ENCODE results near the gene FAM107B. TPM values are rescaled to one million over a fixed set of nuclear protein-coding genes. Genes with fewer than 3 reads are reported as not detected.

The FAM107B gene
- total and polyA plus RNA-seq, 2 experiments from 2014 or later: 11.0 to 17.6 TPM

DNA sequence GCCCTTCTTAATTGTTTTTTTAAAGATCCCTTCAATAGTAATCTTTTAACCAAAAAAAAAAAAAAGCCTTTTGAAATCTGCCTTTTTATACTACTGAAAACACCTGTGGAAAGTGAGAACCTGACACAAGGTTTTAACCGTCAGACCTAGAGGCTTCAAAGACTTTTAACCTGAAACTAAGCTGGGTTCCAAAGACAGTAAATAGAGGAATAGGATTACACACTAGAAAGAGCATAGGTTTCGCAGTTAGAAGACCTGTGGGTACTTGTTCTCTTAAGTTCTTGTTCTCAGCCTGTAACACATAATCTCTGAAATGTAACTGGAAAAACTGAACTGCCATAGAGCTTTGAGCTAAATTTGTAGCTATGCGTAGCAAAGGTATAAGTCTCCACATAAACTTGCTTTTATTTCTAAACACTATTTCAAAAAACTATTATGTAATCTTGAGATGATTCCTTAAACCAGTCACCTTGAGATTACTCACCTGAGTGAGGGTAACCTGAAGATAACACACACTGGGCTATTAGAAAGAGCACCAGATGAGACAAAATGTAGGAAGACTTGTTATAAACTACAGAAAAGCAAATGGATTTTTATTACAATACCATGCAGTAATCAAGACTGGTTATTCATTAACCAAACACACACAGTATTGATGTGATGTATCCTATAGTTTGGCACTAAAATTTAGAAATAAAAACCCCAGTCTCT lies 247.4 kb downstream of the FAM107B start (continued):
- TF ChIP-seq, protein P1, sequence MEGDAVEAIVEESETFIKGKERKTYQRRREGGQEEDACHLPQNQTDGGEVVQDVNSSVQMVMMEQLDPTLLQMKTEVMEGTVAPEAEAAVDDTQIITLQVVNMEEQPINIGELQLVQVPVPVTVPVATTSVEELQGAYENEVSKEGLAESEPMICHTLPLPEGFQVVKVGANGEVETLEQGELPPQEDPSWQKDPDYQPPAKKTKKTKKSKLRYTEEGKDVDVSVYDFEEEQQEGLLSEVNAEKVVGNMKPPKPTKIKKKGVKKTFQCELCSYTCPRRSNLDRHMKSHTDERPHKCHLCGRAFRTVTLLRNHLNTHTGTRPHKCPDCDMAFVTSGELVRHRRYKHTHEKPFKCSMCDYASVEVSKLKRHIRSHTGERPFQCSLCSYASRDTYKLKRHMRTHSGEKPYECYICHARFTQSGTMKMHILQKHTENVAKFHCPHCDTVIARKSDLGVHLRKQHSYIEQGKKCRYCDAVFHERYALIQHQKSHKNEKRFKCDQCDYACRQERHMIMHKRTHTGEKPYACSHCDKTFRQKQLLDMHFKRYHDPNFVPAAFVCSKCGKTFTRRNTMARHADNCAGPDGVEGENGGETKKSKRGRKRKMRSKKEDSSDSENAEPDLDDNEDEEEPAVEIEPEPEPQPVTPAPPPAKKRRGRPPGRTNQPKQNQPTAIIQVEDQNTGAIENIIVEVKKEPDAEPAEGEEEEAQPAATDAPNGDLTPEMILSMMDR (conservative IDR thresholded peaks at IDR 0.05; ENCODE audit: low read depth in 2 of 2): no peak
- TF ChIP-seq EZH2phosphoT487 (IDR thresholded peaks at IDR 0.05; ENCODE audit: unreplicated experiment): no peak

DNA sequence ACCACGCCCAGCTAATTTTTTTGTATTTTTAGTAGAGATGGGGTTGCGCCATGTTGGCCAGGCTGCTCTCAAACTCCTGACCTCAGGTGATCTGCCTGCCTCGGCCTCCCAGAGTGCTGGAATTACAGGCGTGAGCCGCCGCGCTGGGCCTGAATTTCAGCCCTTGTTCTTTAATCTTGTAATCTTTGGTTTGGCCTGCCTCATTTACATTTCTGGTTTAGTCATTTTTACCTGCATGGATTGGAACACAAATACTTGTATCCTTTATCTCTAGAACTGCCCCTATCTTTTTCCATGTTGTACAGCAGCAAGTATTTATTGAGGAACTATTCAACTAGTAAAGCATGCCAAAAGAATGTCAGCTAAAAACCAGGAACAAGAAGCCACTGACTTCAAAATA lies 248.4 kb downstream of the FAM107B start:
- no peaks in the 10 kb centered on the region for H3K79me2 ChIP-seq (replicated peaks; ENCODE audit: insufficient read depth)
- H3K36me3 ChIP-seq (ENCODE audit: insufficient read depth): no peaks in the 10 kb centered on the region
- H3K9me2 ChIP-seq (ENCODE audit: insufficient read depth): no peaks in the 10 kb centered on the region
- no peak overlapping the region for H3K4me3 Mint-ChIP-seq
- ATAC-seq: no peak
- H2AFZ ChIP-seq: no peak overlapping the region
- H3K4me3 ChIP-seq: no peak overlapping the region
- no peak overlapping the region for H3K4me2 ChIP-seq
- H3K27me3 ChIP-seq (ENCODE audit: insufficient read depth): no peaks in the 10 kb centered on the region
- H3K27ac Mint-ChIP-seq: no peak overlapping the region
- no peak overlapping the region for H3K27ac ChIP-seq (ENCODE audit: low read depth)
- no peaks in the 10 kb centered on the region for H3F3A ChIP-seq (replicated peaks; ENCODE audit: low read depth)
- TF ChIP-seq EZH2 (IDR thresholded peaks at IDR 0.05; ENCODE audit: low read depth, unreplicated experiment) (no peak), POLR2AphosphoS5 (IDR thresholded peaks at IDR 0.05; ENCODE audit: low read depth) (no peak), CREB1 (CRISPR knock-in tag; IDR thresholded peaks at IDR 0.05; ENCODE audit: low read depth) (no peak), JUNB (IDR thresholded peaks at IDR 0.05; ENCODE audit: unreplicated experiment) (no peak), ZNF331 (CRISPR knock-in tag; IDR thresholded peaks at IDR 0.05; ENCODE audit: low read depth) (no peak), ZNF114 (CRISPR knock-in tag; IDR thresholded peaks at IDR 0.05) (no peak)
- TF ChIP-seq, protein P2, sequence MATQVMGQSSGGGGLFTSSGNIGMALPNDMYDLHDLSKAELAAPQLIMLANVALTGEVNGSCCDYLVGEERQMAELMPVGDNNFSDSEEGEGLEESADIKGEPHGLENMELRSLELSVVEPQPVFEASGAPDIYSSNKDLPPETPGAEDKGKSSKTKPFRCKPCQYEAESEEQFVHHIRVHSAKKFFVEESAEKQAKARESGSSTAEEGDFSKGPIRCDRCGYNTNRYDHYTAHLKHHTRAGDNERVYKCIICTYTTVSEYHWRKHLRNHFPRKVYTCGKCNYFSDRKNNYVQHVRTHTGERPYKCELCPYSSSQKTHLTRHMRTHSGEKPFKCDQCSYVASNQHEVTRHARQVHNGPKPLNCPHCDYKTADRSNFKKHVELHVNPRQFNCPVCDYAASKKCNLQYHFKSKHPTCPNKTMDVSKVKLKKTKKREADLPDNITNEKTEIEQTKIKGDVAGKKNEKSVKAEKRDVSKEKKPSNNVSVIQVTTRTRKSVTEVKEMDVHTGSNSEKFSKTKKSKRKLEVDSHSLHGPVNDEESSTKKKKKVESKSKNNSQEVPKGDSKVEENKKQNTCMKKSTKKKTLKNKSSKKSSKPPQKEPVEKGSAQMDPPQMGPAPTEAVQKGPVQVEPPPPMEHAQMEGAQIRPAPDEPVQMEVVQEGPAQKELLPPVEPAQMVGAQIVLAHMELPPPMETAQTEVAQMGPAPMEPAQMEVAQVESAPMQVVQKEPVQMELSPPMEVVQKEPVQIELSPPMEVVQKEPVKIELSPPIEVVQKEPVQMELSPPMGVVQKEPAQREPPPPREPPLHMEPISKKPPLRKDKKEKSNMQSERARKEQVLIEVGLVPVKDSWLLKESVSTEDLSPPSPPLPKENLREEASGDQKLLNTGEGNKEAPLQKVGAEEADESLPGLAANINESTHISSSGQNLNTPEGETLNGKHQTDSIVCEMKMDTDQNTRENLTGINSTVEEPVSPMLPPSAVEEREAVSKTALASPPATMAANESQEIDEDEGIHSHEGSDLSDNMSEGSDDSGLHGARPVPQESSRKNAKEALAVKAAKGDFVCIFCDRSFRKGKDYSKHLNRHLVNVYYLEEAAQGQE (IDR thresholded peaks at IDR 0.05; ENCODE audit: unreplicated experiment): no peak
- TF ChIP-seq, protein P1 (conservative IDR thresholded peaks at IDR 0.05; ENCODE audit: low read depth in 2 of 2): no peak
- H3K27me3 Mint-ChIP-seq (ENCODE audit: insufficient read depth, low read depth, poor library complexity): peaks cover 2% of the 10 kb centered on the region
- H3K9me3 Mint-ChIP-seq: no peaks in the 10 kb centered on the region
- no peaks in the 10 kb centered on the region for H3K4me1 ChIP-seq (ENCODE audit: insufficient read depth)
- H3K36me3 Mint-ChIP-seq (ENCODE audit: low read depth): no peaks in the 10 kb centered on the region; the same call in 2 of the 3 replicates
- no peak for DNase-seq (ENCODE audit: low spot score)
- no peaks in the 10 kb centered on the region for H3K4me1 Mint-ChIP-seq
- H4K20me1 ChIP-seq (replicated peaks; ENCODE audit: insufficient read depth): peaks cover 3% of the 10 kb centered on the region; the same call in 1 of the 2 replicates

Measured in GM23338 (cell line).